Erythroblast (primary cell): Measurements from ENCODE around the gene IPCEF1.

Experiments used
- GATA1 ChIP-seq: IDR thresholded peaks from 2 replicates; pipeline ENCODE4 v1.6.1; 2011; ENCODE audit warnings: low read depth, mild to moderate bottlenecking, control low read depth, low read length, moderate library complexity
- POLR2A ChIP-seq: IDR thresholded peaks from 2 replicates; pipeline ENCODE4 v1.6.1; 2011; ENCODE audit warnings: mild to moderate bottlenecking, low read length

- TF ChIP-seq POLR2A (no peak), GATA1 (no peak)
Observed at GRCh38 chr6:154314084-154314483, 42.5 kb downstream of the IPCEF1 start.
